ENCODE measurements around the gene HYI.

GRCh38 chr1:43434256-43434655 lies 19.5 kb downstream of the HYI start:
- TF ChIP-seq POLR2A (IDR thresholded peaks at IDR 0.05) (no peak), CTCF (IDR thresholded peaks at IDR 0.05) (no peak)
